Endodermal cell (in vitro differentiated cells): ENCODE data around the gene DLAT. TPM values are rescaled to one million over a fixed set of nuclear protein-coding genes. Genes with fewer than 3 reads are reported as not detected.

ENCODE experiments used
- DNase-seq: peaks from one replicate; pipeline ENCODE4 v3.0.0-alpha.2; 2017
- H3K27ac ChIP-seq: 2 replicates; pipeline ENCODE4 v1.5.1; 2013; ENCODE audit warnings: mild to moderate bottlenecking, low read depth, low read length, moderate library complexity
- H3K27me3 ChIP-seq: 2 replicates; pipeline ENCODE4 v1.6.1; 2013; ENCODE audit warnings: mild to moderate bottlenecking, low read length, moderate library complexity; ENCODE audit not compliant: insufficient read depth, control insufficient read depth, poor library complexity, severe bottlenecking
- H3K36me3 ChIP-seq: 2 replicates; pipeline ENCODE4 v1.7.0; 2013; ENCODE audit warnings: mild to moderate bottlenecking, low read length, moderate library complexity; ENCODE audit not compliant: control insufficient read depth, insufficient read depth
- H3K4me1 ChIP-seq: one replicate; pipeline ENCODE4 v1.7.0; 2013; ENCODE audit warnings: low read length; ENCODE audit not compliant: control insufficient read depth, insufficient read depth
- H3K4me3 ChIP-seq: 2 replicates; pipeline ENCODE4 v1.5.1; 2013; ENCODE audit warnings: mild to moderate bottlenecking, low read length, moderate library complexity
- H3K9ac ChIP-seq: 2 replicates; pipeline ENCODE4 v1.6.1; 2013; ENCODE audit warnings: mild to moderate bottlenecking, low read length, moderate library complexity; ENCODE audit not compliant: poor library complexity, severe bottlenecking; ENCODE audit errors: extremely low read depth
- H3K9me3 ChIP-seq: 2 replicates; pipeline ENCODE4 v1.6.1; 2013; ENCODE audit warnings: mild to moderate bottlenecking, low read length, moderate library complexity; ENCODE audit not compliant: control insufficient read depth
- H3K27ac Mint-ChIP-seq: 2 replicates; pipeline ENCODE4 v1.8.0; 2020; ENCODE audit warnings: mixed read lengths
- H3K27me3 Mint-ChIP-seq: 2 replicates; pipeline ENCODE4 v1.8.0; 2021; ENCODE audit warnings: mild to moderate bottlenecking, mixed read lengths; ENCODE audit not compliant: insufficient read depth
- H3K36me3 Mint-ChIP-seq: 2 replicates; pipeline ENCODE4 v1.8.0; 2020; ENCODE audit warnings: low read depth, mixed read lengths
- H3K4me1 Mint-ChIP-seq: 2 replicates; pipeline ENCODE4 v1.8.0; 2020; ENCODE audit warnings: mixed read lengths
- H3K4me3 Mint-ChIP-seq: 2 replicates; pipeline ENCODE4 v1.8.0; 2020; ENCODE audit warnings: mild to moderate bottlenecking, moderate library complexity, mixed read lengths
- H3K9me3 Mint-ChIP-seq: 2 replicates; pipeline ENCODE4 v1.8.0; 2020; ENCODE audit warnings: mild to moderate bottlenecking, mixed read lengths
- CTCF ChIP-seq: fragments of 200-600 bp; sonication (generic); conservative IDR thresholded peaks from 2 replicates; pipeline ENCODE4 v1.5.0; 2021; ENCODE audit warnings: antibody characterized with exemption, mild to moderate bottlenecking
- WGBS, 2 experiments: methylation state at CpG; one replicate each; pipeline versions ENCODE4 v1.1.5 to v1.1.7; 2013; ENCODE audit warnings: missing lambda C conversion rate in 2 of 2, mixed read lengths in 1 of 2; ENCODE audit not compliant: insufficient coverage in 1 of 2, insufficient read length in 1 of 2; 5-methylcytosine and 5-hydroxymethylcytosine counted together
- total RNA-seq, 2 donors: library from RNA; stranded (reverse); fragmentation: NEBNext Ultra II Directional in 1 of 2; extraction: Animal tissue kit (Norgen Biotek cat#: 25700) in 1 of 2; gene quantifications; 2 replicates in 1 of 2; 3 replicates in 1 of 2; pipeline ENCODE4 v1.2.1, GENCODE V29; 2021

The DLAT gene
- total RNA-seq, 2 donors from 2014 or later, result 46.1 to 53.2 TPM

GRCh38 chr11:112029460-112029859, 4.3 kb downstream of the DLAT start:
- Mint-ChIP-seq H3K36me3 (peaks cover 50% of the 10 kb centered on the region), H3K4me1 (no peaks in the 10 kb centered on the region), H3K27ac (no peak overlapping the region), H3K4me3 (no peak overlapping the region), H3K9me3 (peaks cover 2% of the 10 kb centered on the region), H3K27me3 (no peaks in the 10 kb centered on the region)
- H3K9ac ChIP-seq, result no peak overlapping the region
- no peaks in the 10 kb centered on the region for H3K9me3 ChIP-seq
- H3K4me3 ChIP-seq, result no peak overlapping the region
- WGBS, 2 experiments, result 94 to 100% methylated on average over 2 of the region's 2 CpGs
- no peak for DNase-seq
- H3K27ac ChIP-seq, result no peak overlapping the region
- H3K27me3 ChIP-seq, result no peaks in the 10 kb centered on the region
- H3K36me3 ChIP-seq, result peaks cover 60% of the 10 kb centered on the region
- H3K4me1 ChIP-seq, result no peaks in the 10 kb centered on the region
- no peak for TF ChIP-seq CTCF

DNA sequence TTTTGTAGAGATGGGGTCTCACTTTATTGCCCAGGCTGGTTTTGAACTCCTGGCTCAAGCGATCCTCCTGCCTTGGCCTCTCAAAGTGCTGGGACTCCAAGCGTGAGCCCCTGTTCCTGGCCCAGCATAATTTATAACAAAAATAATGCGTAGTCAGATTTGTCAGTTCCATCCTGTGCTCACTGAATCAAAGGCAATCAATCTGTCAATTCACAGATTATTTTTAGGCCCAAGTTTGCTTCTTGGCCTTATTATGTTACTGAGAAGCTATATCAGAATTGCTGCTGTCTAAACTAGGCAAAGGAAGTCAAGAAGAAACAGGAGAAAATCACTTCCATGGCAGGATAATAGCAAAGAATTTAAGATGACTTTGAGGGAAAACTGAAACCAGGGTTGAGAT, 8.7 kb downstream of the DLAT start:
- H3K4me1 ChIP-seq, result no peaks in the 10 kb centered on the region
- Mint-ChIP-seq H3K4me1 (no peaks in the 10 kb centered on the region), H3K9me3 (no peaks in the 10 kb centered on the region), H3K27me3 (no peaks in the 10 kb centered on the region), H3K4me3 (no peak overlapping the region), H3K36me3 (peaks cover 63% of the 10 kb centered on the region), H3K27ac (no peak overlapping the region)
- no peaks in the 10 kb centered on the region for H3K27me3 ChIP-seq
- 88 to 96% methylated on average over 3 of the region's 3 CpGs for WGBS, 2 experiments
- no peak overlapping the region for H3K27ac ChIP-seq
- peaks cover 77% of the 10 kb centered on the region for H3K36me3 ChIP-seq
- H3K9ac ChIP-seq, result no peak overlapping the region
- H3K4me3 ChIP-seq, result no peak overlapping the region
- no peaks in the 10 kb centered on the region for H3K9me3 ChIP-seq
- TF ChIP-seq CTCF, result no peak
- DNase-seq, result no peak

- Mint-ChIP-seq H3K9me3 (no peaks in the 10 kb centered on the region), H3K27ac (no peak overlapping the region), H3K4me3 (no peak overlapping the region), H3K27me3 (no peaks in the 10 kb centered on the region), H3K36me3 (peaks cover 62% of the 10 kb centered on the region), H3K4me1 (no peaks in the 10 kb centered on the region)
- peaks cover 72% of the 10 kb centered on the region for H3K36me3 ChIP-seq
- no peak overlapping the region for H3K9ac ChIP-seq
- no peaks in the 10 kb centered on the region for H3K9me3 ChIP-seq
- H3K27me3 ChIP-seq, result no peaks in the 10 kb centered on the region
- no peak for TF ChIP-seq CTCF
- H3K4me1 ChIP-seq, result no peaks in the 10 kb centered on the region
- DNase-seq, result no peak
- H3K27ac ChIP-seq, result no peak overlapping the region
- no peak overlapping the region for H3K4me3 ChIP-seq
Measured at GRCh38 chr11:112037527-112037926, 12.3 kb downstream of the DLAT start.
